Activated CD4-positive, alpha-beta T cell treated with anti-CD3 and anti-CD28 coated beads, Interleukin-2, amount 50 U/mL, for 4 hours (primary cell): ENCODE results near the gene HOXD12.

ENCODE experiments used
- DNase-seq, 2 experiments: peaks; one replicate each; pipeline ENCODE4 v3.0.0-alpha.2; 2020

HOXD12 gene

GRCh38 chr2:176122683-176123410, 23.3 kb downstream of the HOXD12 start, which contains the start of gene HOXD9:
Gene HOXD9 (plus strand): TSS chr2:176122719. CDS start chr2:176122769, 50 bp downstream.
- DNase-seq, result no peak

- no peak for DNase-seq
These were observed 24.0 kb downstream of the HOXD12 start for GRCh38 chr2:176123411-176124109.

- no peak for DNase-seq
These were observed 24.7 kb downstream of the HOXD12 start for GRCh38 chr2:176124110-176124946.

- no peak for DNase-seq
These were observed 25.6 kb downstream of the HOXD12 start for GRCh38 chr2:176124947-176125771.

DNA sequence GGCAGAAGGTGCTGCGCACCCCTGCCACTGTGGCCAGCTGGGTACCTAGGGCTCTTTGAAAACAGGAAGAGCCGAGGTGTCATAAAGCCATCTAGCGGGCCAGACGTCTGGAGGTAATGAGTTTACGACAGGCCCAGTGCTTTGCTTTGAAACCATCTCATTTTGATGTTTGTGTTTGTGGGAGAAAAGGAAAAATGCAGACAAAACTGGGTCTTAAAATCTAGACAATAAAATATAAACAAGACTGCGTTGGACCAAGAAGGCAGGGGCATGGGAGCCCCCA, 26.1 kb downstream of the HOXD12 start:
- DNase-seq, result no peak

DNA sequence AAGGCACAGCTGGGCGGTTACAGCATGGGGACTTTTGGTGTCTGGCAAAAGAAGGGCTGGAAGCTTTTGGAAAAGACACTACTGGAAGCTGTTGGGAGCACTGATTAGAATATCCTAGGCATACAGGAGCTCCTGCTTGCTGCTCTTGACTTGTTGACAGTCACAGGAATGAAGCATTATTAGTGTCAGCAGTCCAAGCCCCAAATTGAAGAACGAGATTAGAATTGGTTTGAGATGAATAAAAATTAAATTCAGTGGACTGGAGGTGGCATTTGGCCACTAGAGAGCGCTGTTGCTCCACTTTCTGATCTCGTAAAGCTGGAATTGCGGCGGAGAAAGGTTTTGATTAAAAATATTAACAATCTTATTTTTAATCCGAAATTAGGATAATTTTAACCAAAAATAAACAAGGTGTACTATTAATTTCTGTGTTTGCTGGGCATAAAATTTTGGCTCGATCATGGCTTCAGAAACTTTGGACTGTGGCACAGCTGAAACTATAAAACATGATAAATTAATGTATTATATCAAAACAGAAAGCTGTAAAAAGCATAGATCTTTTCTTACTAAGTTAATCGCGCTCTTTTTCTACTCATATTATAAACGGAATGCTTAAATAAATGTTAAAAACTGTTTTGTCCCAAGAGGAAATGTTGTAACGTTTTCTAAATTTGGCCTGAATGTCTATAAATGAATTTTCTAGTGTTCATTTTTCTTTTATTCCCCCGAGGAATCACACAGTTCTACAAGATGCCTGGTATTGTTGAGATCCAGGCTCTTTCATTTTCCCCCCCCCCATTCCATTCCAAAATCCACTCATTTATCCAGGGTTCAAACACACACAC, 27.6 kb downstream of the HOXD12 start:
- peak; percentile 63 to 74 for DNase-seq

- no peak for DNase-seq
These were observed 28.1 kb downstream of the HOXD12 start for GRCh38 chr2:176127774-176128072.

GRCh38 chr2:176128172-176128981, 28.8 kb downstream of the HOXD12 start:
- DNase-seq, result no peak

DNA sequence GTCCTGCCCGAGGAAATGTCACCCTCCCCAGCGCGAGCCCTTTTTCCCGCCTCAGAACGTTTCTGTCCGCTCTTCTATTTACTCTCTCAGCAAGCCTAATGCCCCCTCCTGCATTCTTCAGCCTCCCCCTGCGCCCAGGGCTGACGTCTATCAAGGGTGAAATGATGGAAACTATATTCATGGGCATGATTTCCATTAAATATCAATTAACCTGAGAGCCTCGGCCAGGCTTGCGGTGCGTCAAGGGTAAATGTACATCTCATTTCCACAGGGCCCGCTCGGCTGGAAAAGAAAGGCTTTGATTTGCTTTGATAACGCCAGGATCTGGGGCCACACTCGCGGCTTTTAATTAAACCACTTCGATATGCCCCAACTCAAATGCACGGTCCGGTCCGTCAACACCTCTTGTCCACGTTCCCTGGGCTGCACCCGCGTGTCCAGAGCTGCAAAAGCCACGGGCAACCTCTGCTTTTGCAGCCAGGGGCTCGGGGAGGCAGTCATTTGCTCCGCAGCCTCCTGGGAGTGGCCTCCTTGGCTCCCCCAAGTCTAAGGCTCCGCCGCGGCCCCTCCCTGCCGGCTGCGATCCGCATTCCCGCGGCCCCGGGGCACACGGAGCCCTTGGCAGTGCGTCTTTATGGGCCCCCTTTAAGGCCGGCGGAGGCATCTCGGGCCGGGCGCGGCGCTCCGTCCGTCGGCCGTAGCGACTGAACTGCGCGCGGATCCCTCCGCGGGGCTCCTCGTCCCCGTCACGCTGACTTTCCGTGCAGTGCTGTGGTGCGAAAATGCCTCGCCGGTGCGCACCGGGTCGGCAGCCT, 29.6 kb downstream of the HOXD12 start, which contains the start of gene HOXD8:
HOXD8 (plus strand) TSS at position 724 of the 815 bp plus-strand sequence. CDS start 662 bp downstream, outside the sequence.
- no peak for DNase-seq

DNA sequence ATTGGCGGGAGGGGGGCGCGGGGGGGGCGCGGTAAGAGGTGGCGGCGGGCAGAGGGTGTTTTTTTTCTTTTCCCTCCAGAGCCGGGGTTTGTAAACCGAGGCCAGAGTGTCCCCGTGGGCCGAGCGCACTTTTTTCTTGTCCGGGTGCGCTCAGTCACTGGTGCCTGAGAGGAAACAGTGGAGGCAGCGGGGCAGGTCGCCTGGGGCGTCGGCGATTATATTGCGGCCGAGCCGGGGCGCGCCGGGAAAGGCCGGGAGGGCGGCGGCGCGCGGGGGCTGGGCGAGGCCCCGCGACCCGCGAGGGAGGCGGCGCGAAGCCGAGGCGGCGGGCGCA, 30.2 kb downstream of the HOXD12 start:
- DNase-seq, result no peak

DNA sequence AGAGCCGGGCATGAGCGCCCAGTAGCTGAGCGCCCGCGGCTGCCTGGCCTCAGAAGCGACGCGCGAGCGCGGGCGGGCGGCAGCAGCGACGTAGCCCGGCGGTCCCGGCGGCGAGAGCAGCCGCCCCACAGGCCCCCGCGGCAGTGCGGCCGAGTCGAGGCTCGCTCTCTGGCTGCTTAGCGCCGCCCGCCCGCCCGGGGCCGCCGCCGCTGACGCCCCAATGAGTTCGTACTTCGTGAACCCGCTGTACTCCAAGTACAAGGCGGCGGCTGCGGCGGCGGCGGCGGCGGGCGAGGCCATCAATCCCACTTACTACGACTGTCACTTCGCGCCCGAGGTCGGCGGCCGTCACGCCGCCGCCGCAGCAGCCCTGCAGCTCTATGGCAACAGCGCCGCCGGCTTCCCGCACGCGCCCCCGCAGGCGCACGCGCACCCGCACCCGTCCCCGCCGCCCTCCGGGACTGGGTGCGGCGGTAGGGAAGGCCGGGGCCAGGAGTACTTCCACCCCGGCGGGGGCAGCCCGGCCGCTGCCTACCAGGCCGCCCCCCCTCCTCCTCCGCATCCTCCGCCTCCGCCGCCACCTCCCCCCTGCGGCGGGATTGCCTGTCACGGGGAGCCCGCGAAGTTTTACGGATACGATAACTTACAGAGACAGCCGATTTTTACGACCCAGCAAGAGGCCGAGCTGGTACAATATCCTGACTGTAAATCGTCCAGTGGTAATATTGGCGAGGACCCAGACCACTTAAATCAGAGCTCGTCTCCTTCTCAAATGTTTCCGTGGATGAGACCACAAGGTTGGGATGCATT, 30.8 kb downstream of the HOXD12 start:
- no peak for DNase-seq

DNA sequence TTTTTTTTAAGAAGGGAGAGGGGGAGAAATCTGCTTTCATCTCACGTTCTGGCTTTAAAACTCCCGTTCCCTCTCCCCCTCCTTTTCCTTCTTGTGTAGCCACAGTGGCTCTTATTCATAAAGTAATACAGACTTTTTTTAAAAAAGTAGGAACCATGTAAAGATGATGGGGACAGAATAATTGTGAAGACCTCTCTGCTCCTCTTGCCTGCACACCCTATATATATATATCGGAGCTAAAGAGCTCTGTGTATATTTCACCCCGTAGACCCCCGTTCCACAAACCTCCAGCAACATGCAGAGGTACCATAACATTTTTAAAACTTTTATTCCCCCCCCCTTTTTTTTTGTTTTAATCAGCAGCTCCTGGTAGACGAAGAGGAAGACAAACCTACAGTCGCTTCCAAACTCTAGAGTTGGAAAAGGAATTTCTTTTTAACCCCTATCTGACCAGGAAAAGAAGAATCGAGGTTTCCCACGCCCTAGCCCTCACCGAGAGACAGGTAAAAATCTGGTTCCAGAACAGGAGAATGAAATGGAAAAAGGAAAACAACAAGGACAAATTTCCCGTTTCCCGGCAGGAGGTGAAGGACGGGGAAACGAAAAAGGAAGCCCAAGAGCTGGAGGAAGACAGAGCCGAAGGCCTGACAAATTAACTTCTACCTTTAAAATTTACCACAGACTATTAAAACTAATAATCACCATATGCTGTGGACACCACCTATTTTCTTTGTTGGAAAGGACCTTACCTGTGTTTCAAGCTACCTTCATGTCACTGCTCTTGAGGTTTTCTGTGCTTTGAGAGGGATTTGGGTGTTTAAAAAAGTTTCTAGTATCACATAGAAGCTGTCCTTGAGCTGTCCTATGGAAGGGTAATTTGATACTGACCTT, 31.6 kb downstream of the HOXD12 start:
- no peak for DNase-seq

- no peak for DNase-seq
These were observed 32.2 kb downstream of the HOXD12 start for GRCh38 chr2:176131848-176132158.

DNA sequence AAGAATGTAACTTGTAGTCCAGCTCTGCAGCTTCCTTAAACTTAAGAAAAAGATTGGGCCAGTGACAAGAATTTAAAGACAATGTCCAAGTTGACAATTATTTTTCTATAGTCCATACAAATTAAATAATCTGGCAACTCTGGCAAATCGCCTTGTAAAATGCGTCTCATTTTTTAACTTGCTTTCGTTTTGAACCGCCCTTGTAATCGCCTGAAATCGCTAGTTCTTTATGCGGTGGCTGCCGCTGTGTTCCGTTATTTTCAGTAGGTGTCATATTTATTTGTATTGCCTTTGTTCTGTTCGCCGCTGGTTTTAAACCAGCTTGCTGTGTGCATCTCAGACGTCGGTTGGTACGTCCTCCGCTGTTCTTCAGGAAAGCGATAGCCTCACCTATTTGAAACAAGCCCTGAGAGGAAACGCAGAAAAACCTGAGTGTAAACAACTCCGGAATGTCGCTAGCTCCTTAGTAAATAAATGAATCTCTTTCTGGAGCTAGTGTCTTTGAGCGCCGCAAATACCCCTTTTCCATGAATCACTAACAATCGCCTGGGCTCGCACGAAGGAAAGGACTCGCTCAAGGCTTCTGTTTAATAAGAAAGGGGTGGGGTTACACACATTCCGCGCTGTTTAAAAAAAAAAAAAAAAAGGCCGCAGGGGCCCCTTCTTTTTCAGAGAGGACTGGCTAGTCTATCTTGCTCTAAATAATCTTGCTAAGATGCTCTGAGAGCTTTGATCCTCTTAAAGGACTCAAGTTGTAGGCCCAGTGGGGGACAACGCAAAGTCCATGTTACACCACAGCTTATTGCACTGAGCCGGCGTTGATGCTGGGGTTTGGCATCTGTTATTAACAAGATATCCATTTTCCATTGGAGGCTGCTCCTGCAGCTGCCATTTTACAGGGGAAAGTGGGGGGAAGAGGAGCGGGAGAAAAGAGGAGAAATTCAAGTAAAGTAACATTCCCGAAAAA, 32.9 kb downstream of the HOXD12 start:
- DNase-seq, result no peak

- no peak for DNase-seq
These were observed 33.8 kb downstream of the HOXD12 start for GRCh38 chr2:176133389-176133788.

DNA sequence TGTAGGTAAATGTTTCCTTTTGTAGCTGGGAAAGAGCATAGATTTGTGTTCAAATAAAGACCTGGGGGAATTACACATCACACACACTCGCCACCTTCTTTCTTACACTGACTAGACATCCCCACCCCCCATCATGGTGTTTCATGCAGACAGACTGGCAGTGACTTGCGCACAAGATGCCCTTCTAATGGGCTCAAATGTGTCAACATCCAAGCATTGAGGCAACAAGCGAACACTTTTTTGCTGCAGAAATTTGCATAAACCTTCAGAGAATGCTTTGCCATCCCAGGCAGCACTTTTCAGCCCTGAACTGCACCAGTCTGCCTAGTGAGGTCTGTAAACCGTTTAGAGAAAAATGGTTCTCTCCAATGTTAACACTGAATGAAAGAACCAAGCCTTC, 34.4 kb downstream of the HOXD12 start:
- DNase-seq, result no peak

DNA sequence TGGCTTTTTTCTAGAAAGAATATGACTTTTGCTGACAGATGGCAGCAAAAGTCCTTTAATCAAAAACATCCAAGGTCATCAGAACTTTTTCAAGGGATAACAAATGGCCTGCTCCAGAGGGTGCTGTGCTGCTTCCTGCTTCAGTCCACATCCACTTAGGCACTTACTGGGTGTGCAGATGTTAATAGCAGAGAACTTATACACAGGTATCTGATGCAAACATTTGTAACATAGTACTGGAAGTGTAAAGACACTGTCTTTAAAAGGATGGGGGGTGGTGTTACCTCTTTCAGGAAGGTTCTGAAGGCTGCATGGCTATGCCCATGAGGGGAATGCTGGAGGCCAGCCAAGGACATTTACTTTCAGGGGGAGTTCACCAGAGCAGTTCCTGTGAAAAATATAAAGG, 35.4 kb downstream of the HOXD12 start:
- no peak for DNase-seq
